Measurements from ENCODE around the gene HOXC4.

Gene HOXC4

GRCh38 chr12:54009171-54010052 lies 44.2 kb upstream of the HOXC4 start:
- Histone ChIP-seq H3K4me3 (ENCODE audit: insufficient read depth, low read depth, low read length, poor library complexity, severe bottlenecking) (peak overlapping the region; percentile 46), H3K36me3 (ENCODE audit: control insufficient read depth, insufficient read depth, low read length) (no peaks in the 10 kb centered on the region), H3K27me3 (replicated peaks; ENCODE audit: control insufficient read depth, insufficient read depth, low read length, poor library complexity, severe bottlenecking) (peaks cover 93% of the 10 kb centered on the region), H3K27ac (ENCODE audit: insufficient read depth, low read length, poor library complexity, severe bottlenecking) (no peak overlapping the region), H3K4me1 (ENCODE audit: control insufficient read depth, insufficient read depth, low read length, poor library complexity, severe bottlenecking) (peaks cover 31% of the 10 kb centered on the region), H3K9me3 (ENCODE audit: control insufficient read depth, low read length) (no peaks in the 10 kb centered on the region)
- DNase-seq: no peak

GRCh38 chr12:54010053-54010971 lies 43.3 kb upstream of the HOXC4 start:
- no peaks in the 10 kb centered on the region for H3K9me3 ChIP-seq (ENCODE audit: control insufficient read depth, low read length)
- H3K27ac ChIP-seq (ENCODE audit: insufficient read depth, low read length, poor library complexity, severe bottlenecking): no peak overlapping the region
- DNase-seq: no peak
- no peak overlapping the region for H3K4me3 ChIP-seq (ENCODE audit: insufficient read depth, low read depth, low read length, poor library complexity, severe bottlenecking)
- H3K36me3 ChIP-seq (ENCODE audit: control insufficient read depth, insufficient read depth, low read length): no peaks in the 10 kb centered on the region
- H3K27me3 ChIP-seq (replicated peaks; ENCODE audit: control insufficient read depth, insufficient read depth, low read length, poor library complexity, severe bottlenecking): peaks cover 93% of the 10 kb centered on the region
- H3K4me1 ChIP-seq (ENCODE audit: control insufficient read depth, insufficient read depth, low read length, poor library complexity, severe bottlenecking): peaks cover 34% of the 10 kb centered on the region

- peaks cover 28% of the 10 kb centered on the region for H3K4me1 ChIP-seq (ENCODE audit: control insufficient read depth, insufficient read depth, low read length, poor library complexity, severe bottlenecking)
- H3K4me3 ChIP-seq (ENCODE audit: insufficient read depth, low read depth, low read length, poor library complexity, severe bottlenecking): no peak overlapping the region
- no peaks in the 10 kb centered on the region for H3K36me3 ChIP-seq (ENCODE audit: control insufficient read depth, insufficient read depth, low read length)
These were observed 42.5 kb upstream of the HOXC4 start for GRCh38 chr12:54010972-54011664.

GRCh38 chr12:54011665-54012532 lies 41.7 kb upstream of the HOXC4 start:
- DNase-seq: no peak
- peaks cover 89% of the 10 kb centered on the region for H3K27me3 ChIP-seq (replicated peaks; ENCODE audit: control insufficient read depth, insufficient read depth, low read length, poor library complexity, severe bottlenecking)
- no peak overlapping the region for H3K27ac ChIP-seq (ENCODE audit: insufficient read depth, low read length, poor library complexity, severe bottlenecking)

More at GRCh38 chr12:54010972-54011664, 42.5 kb upstream of the HOXC4 start:
- DNase-seq: no peak
- Histone ChIP-seq H3K27me3 (replicated peaks; ENCODE audit: control insufficient read depth, insufficient read depth, low read length, poor library complexity, severe bottlenecking) (peaks cover 93% of the 10 kb centered on the region), H3K27ac (ENCODE audit: insufficient read depth, low read length, poor library complexity, severe bottlenecking) (no peak overlapping the region), H3K9me3 (ENCODE audit: control insufficient read depth, low read length) (no peaks in the 10 kb centered on the region)

GRCh38 chr12:54012631-54013409 lies 40.8 kb upstream of the HOXC4 start:
- H3K27me3 ChIP-seq (replicated peaks; ENCODE audit: control insufficient read depth, insufficient read depth, low read length, poor library complexity, severe bottlenecking): peaks cover 88% of the 10 kb centered on the region
- no peak for DNase-seq
- H3K36me3 ChIP-seq (ENCODE audit: control insufficient read depth, insufficient read depth, low read length): no peaks in the 10 kb centered on the region
- H3K4me1 ChIP-seq (ENCODE audit: control insufficient read depth, insufficient read depth, low read length, poor library complexity, severe bottlenecking): peaks cover 32% of the 10 kb centered on the region
- H3K27ac ChIP-seq (ENCODE audit: insufficient read depth, low read length, poor library complexity, severe bottlenecking): no peak overlapping the region
- no peak overlapping the region for H3K4me3 ChIP-seq (ENCODE audit: insufficient read depth, low read depth, low read length, poor library complexity, severe bottlenecking)
- no peaks in the 10 kb centered on the region for H3K9me3 ChIP-seq (ENCODE audit: control insufficient read depth, low read length)

More at GRCh38 chr12:54011665-54012532, 41.7 kb upstream of the HOXC4 start:
- Histone ChIP-seq H3K4me1 (ENCODE audit: control insufficient read depth, insufficient read depth, low read length, poor library complexity, severe bottlenecking) (peaks cover 23% of the 10 kb centered on the region), H3K4me3 (ENCODE audit: insufficient read depth, low read depth, low read length, poor library complexity, severe bottlenecking) (no peak overlapping the region), H3K9me3 (ENCODE audit: control insufficient read depth, low read length) (no peaks in the 10 kb centered on the region), H3K36me3 (ENCODE audit: control insufficient read depth, insufficient read depth, low read length) (no peaks in the 10 kb centered on the region)

- no peak overlapping the region for H3K27ac ChIP-seq (ENCODE audit: insufficient read depth, low read length, poor library complexity, severe bottlenecking)
- peaks cover 29% of the 10 kb centered on the region for H3K4me1 ChIP-seq (ENCODE audit: control insufficient read depth, insufficient read depth, low read length, poor library complexity, severe bottlenecking)
- DNase-seq: no peak
- H3K4me3 ChIP-seq (ENCODE audit: insufficient read depth, low read depth, low read length, poor library complexity, severe bottlenecking): no peak overlapping the region
- no peaks in the 10 kb centered on the region for H3K36me3 ChIP-seq (ENCODE audit: control insufficient read depth, insufficient read depth, low read length)
- H3K27me3 ChIP-seq (replicated peaks; ENCODE audit: control insufficient read depth, insufficient read depth, low read length, poor library complexity, severe bottlenecking): peaks cover 84% of the 10 kb centered on the region
- H3K9me3 ChIP-seq (ENCODE audit: control insufficient read depth, low read length): no peaks in the 10 kb centered on the region
These were observed 39.1 kb upstream of the HOXC4 start for GRCh38 chr12:54014377-54015017.

- Histone ChIP-seq H3K27me3 (replicated peaks; ENCODE audit: control insufficient read depth, insufficient read depth, low read length, poor library complexity, severe bottlenecking) (peaks cover 83% of the 10 kb centered on the region), H3K9me3 (ENCODE audit: control insufficient read depth, low read length) (no peaks in the 10 kb centered on the region), H3K36me3 (ENCODE audit: control insufficient read depth, insufficient read depth, low read length) (no peaks in the 10 kb centered on the region), H3K4me1 (ENCODE audit: control insufficient read depth, insufficient read depth, low read length, poor library complexity, severe bottlenecking) (peaks cover 22% of the 10 kb centered on the region), H3K27ac (ENCODE audit: insufficient read depth, low read length, poor library complexity, severe bottlenecking) (no peak overlapping the region), H3K4me3 (ENCODE audit: insufficient read depth, low read depth, low read length, poor library complexity, severe bottlenecking) (no peak overlapping the region)
- DNase-seq: no peak
These were observed 38.4 kb upstream of the HOXC4 start for GRCh38 chr12:54015018-54015931.

- Histone ChIP-seq H3K4me3 (ENCODE audit: insufficient read depth, low read depth, low read length, poor library complexity, severe bottlenecking) (no peak overlapping the region), H3K27ac (ENCODE audit: insufficient read depth, low read length, poor library complexity, severe bottlenecking) (no peak overlapping the region), H3K27me3 (replicated peaks; ENCODE audit: control insufficient read depth, insufficient read depth, low read length, poor library complexity, severe bottlenecking) (peaks cover 78% of the 10 kb centered on the region)
These were observed 37.6 kb upstream of the HOXC4 start for GRCh38 chr12:54016051-54016450.

More at GRCh38 chr12:54016051-54016450, 37.6 kb upstream of the HOXC4 start:
- Histone ChIP-seq H3K4me1 (ENCODE audit: control insufficient read depth, insufficient read depth, low read length, poor library complexity, severe bottlenecking) (peaks cover 21% of the 10 kb centered on the region), H3K9me3 (ENCODE audit: control insufficient read depth, low read length) (no peaks in the 10 kb centered on the region), H3K36me3 (ENCODE audit: control insufficient read depth, insufficient read depth, low read length) (no peaks in the 10 kb centered on the region)
- no peak for DNase-seq
